IPS-20b (cell line): ENCODE data around the gene CYP51A1.

ENCODE experiments used
- H3K27ac ChIP-seq: one replicate; pipeline ENCODE4 v1.5.1; 2013; ENCODE audit warnings: low read length
- H3K27me3 ChIP-seq: 2 replicates; pipeline ENCODE4 v1.6.1; 2013; ENCODE audit warnings: mild to moderate bottlenecking, low read length, inconsistent platforms; ENCODE audit not compliant: insufficient read depth
- H3K36me3 ChIP-seq: 2 replicates; pipeline ENCODE4 v1.6.1; 2013; ENCODE audit warnings: low read depth, mild to moderate bottlenecking, inconsistent platforms, low read length, moderate library complexity; ENCODE audit not compliant: insufficient read depth
- H3K4me1 ChIP-seq: 2 replicates; pipeline ENCODE4 v1.6.1; 2013; ENCODE audit warnings: mild to moderate bottlenecking, control low read depth, inconsistent platforms, low read length, moderate library complexity; ENCODE audit not compliant: insufficient read depth
- H3K4me3 ChIP-seq: 2 replicates; pipeline ENCODE4 v1.5.1; 2013; ENCODE audit warnings: mild to moderate bottlenecking, low read length, inconsistent platforms
- H3K9ac ChIP-seq: 2 replicates; pipeline ENCODE4 v1.6.1; 2013; ENCODE audit warnings: low read depth, mild to moderate bottlenecking, inconsistent platforms, low read length, moderate library complexity
- H3K9me3 ChIP-seq: 2 replicates; pipeline ENCODE4 v1.6.1; 2013; ENCODE audit warnings: mild to moderate bottlenecking, low read depth, low read length, inconsistent platforms; ENCODE audit not compliant: insufficient read depth

Gene CYP51A1

DNA sequence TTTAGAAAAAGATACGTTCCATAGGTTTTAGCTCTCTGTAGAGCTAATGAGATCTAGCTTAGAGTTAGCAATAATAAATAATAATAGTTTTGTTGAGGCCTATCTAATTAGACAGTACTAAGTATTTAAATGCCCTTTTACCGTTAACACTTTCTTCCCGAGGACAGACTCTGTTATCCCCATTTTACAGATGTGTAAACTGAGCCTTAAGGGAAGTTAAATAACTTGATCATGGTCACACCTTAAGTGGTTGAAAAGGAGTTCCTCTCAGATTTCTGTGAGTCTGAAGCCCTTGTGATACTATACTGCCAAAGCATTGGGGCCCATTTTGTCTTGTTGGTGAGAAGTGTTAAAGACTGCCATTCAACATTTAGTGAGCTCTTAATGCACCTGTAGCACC, 61.6 kb downstream of the CYP51A1 start:
- H3K4me1 ChIP-seq, result no peaks in the 10 kb centered on the region
- no peak overlapping the region for H3K27ac ChIP-seq
- no peak overlapping the region for H3K4me3 ChIP-seq
- H3K9me3 ChIP-seq, result no peaks in the 10 kb centered on the region
- peaks cover 23% of the 10 kb centered on the region for H3K36me3 ChIP-seq
- no peak overlapping the region for H3K9ac ChIP-seq
- no peaks in the 10 kb centered on the region for H3K27me3 ChIP-seq

DNA sequence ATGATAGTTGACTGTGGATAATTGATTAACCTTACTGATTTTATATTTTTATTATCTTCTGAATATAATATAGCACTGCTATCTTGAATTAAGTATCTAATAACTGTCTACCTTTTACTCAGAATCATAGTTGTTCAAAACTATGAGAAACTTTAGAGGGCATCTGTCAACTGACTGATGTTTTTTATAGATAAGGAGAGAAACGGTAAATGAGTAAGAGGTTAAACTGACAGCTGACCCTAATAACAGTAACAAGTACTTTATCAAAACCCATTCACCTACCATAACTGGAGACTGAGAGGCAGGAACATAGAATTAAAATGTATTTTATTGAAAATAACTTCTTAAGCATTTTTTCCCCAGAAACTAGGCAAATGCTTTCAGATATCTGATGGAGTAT, 62.2 kb downstream of the CYP51A1 start:
- peaks cover 23% of the 10 kb centered on the region; the same call in 1 of the 2 replicates for H3K36me3 ChIP-seq
- no peak overlapping the region for H3K9ac ChIP-seq
- no peaks in the 10 kb centered on the region for H3K9me3 ChIP-seq
- no peaks in the 10 kb centered on the region for H3K4me1 ChIP-seq
- H3K27ac ChIP-seq, result no peak overlapping the region
- no peaks in the 10 kb centered on the region for H3K27me3 ChIP-seq
- H3K4me3 ChIP-seq, result no peak overlapping the region

DNA sequence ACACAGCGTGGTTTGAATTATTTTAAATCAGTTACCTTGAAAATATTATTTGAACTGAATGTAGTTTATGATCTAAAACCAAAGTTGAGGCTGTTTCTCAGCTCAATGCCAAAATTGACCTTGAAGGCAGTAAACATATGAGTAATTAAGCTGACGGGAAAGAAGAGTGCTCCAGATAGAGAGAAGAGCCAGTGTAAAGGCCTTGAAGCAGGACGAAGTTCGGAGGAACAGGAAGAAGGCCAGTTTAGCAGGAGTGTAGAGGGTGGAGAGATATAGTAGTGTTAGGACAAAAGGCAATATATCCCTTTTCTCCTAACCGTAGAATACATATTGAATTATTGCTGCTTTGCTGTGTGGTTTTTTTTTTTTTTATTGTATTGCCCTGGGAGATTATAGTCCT, 63.2 kb downstream of the CYP51A1 start:
- Histone ChIP-seq H3K9ac (no peak overlapping the region), H3K27me3 (no peaks in the 10 kb centered on the region), H3K9me3 (no peaks in the 10 kb centered on the region), H3K4me3 (no peak overlapping the region), H3K4me1 (no peaks in the 10 kb centered on the region), H3K36me3 (peaks cover 33% of the 10 kb centered on the region), H3K27ac (no peak overlapping the region)

DNA sequence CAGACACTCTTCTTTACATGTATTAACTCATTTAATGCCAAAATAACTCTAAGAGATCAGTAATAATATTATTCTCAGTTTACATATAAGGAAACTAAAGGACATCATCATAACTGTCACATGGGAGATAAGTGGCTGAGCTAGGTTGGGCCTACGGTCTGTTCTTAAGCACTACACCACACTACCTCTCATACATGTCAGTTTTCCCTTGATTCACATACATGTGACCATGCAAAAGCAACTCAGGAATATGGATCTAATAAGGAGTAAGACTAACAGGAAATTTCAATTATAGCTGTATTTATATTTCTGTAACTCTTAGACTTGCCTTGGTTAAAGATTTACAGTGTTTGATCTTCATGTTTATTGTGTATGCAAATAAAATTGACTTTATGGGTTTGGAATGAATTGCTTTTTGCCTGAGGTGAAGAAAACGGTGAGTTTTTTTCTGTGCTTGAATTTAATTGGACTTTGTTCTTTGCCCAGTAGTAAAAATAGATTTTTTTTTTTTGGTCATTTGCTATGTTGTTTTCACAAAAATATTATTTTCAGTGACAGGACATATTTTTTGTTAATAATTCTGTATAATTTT, 69.7 kb downstream of the CYP51A1 start:
- Histone ChIP-seq H3K36me3 (peaks cover 26% of the 10 kb centered on the region), H3K27me3 (no peaks in the 10 kb centered on the region), H3K27ac (no peak overlapping the region), H3K9me3 (no peaks in the 10 kb centered on the region), H3K9ac (no peak overlapping the region), H3K4me1 (no peaks in the 10 kb centered on the region), H3K4me3 (no peak overlapping the region)
